ENCODE results near the gene RASSF4.
A peak's percentile ranks its signal among the peaks of the same experiment; 100 is the strongest.

RASSF4 gene

GRCh38 chr10:44924261-44925040, 35.2 kb upstream of the RASSF4 start:
- Mint-ChIP-seq H3K4me1 (no peaks in the 10 kb centered on the region), H3K9me3 (no peaks in the 10 kb centered on the region), H3K27ac (no peak overlapping the region), H3K27me3 (no peaks in the 10 kb centered on the region), H3K4me3 (no peak overlapping the region)
- ATAC-seq (no peak), DNase-seq (no peak)

GRCh38 chr10:44925224-44925623, 34.4 kb upstream of the RASSF4 start:
- Mint-ChIP-seq H3K4me1 (no peaks in the 10 kb centered on the region), H3K27me3 (no peaks in the 10 kb centered on the region), H3K27ac (no peak overlapping the region), H3K4me3 (no peak overlapping the region), H3K9me3 (no peaks in the 10 kb centered on the region)
- DNase-seq (no peak), ATAC-seq (peak; percentile 27)

GRCh38 chr10:44925811-44926750, 33.5 kb upstream of the RASSF4 start:
- Mint-ChIP-seq H3K27me3 (no peaks in the 10 kb centered on the region), H3K4me3 (no peak overlapping the region), H3K9me3 (no peaks in the 10 kb centered on the region), H3K4me1 (no peaks in the 10 kb centered on the region), H3K27ac (no peak overlapping the region)
- no peak for DNase-seq
- no peak for ATAC-seq

- ATAC-seq (no peak), DNase-seq (no peak)
- H3K9me3 Mint-ChIP-seq: no peaks in the 10 kb centered on the region
- H3K27ac Mint-ChIP-seq: no peak overlapping the region
- no peaks in the 10 kb centered on the region for H3K27me3 Mint-ChIP-seq
- no peaks in the 10 kb centered on the region for H3K4me1 Mint-ChIP-seq
- H3K4me3 Mint-ChIP-seq: no peak overlapping the region
These were observed 32.8 kb upstream of the RASSF4 start for GRCh38 chr10:44926751-44927351.

- DNase-seq: no peak
- no peak overlapping the region for H3K27ac Mint-ChIP-seq
These were observed 32.2 kb upstream of the RASSF4 start for GRCh38 chr10:44927352-44927751.

GRCh38 chr10:44928462-44928861, 31.1 kb upstream of the RASSF4 start:
- ATAC-seq (no peak), DNase-seq (no peak)
- Mint-ChIP-seq H3K4me3 (no peak overlapping the region), H3K9me3 (no peaks in the 10 kb centered on the region), H3K27me3 (no peaks in the 10 kb centered on the region), H3K27ac (no peak overlapping the region), H3K4me1 (no peaks in the 10 kb centered on the region)

More at GRCh38 chr10:44927352-44927751, 32.2 kb upstream of the RASSF4 start:
- H3K4me1 Mint-ChIP-seq: no peaks in the 10 kb centered on the region
- no peak overlapping the region for H3K4me3 Mint-ChIP-seq
- no peaks in the 10 kb centered on the region for H3K9me3 Mint-ChIP-seq
- no peak for ATAC-seq
- H3K27me3 Mint-ChIP-seq: no peaks in the 10 kb centered on the region

- ATAC-seq (no peak), DNase-seq (no peak)
- no peaks in the 10 kb centered on the region for H3K4me1 Mint-ChIP-seq
- H3K27me3 Mint-ChIP-seq: peaks cover 8% of the 10 kb centered on the region
- H3K4me3 Mint-ChIP-seq: no peak overlapping the region
- no peaks in the 10 kb centered on the region for H3K9me3 Mint-ChIP-seq
- no peak overlapping the region for H3K27ac Mint-ChIP-seq
These were observed 30.0 kb upstream of the RASSF4 start for GRCh38 chr10:44929356-44930255.

- Mint-ChIP-seq H3K4me3 (no peak overlapping the region), H3K27me3 (peaks cover 16% of the 10 kb centered on the region), H3K4me1 (peaks cover 6% of the 10 kb centered on the region), H3K9me3 (no peaks in the 10 kb centered on the region), H3K27ac (no peak overlapping the region)
- ATAC-seq: no peak
- no peak for DNase-seq
These were observed 28.5 kb upstream of the RASSF4 start for GRCh38 chr10:44930904-44931620.

GRCh38 chr10:44931621-44932516, 27.7 kb upstream of the RASSF4 start:
- DNase-seq (no peak), ATAC-seq (no peak)
- Mint-ChIP-seq H3K4me1 (peaks cover 8% of the 10 kb centered on the region), H3K27me3 (peaks cover 16% of the 10 kb centered on the region), H3K4me3 (no peak overlapping the region), H3K9me3 (no peaks in the 10 kb centered on the region), H3K27ac (no peak overlapping the region)

GRCh38 chr10:44932517-44933450, 26.8 kb upstream of the RASSF4 start:
- Mint-ChIP-seq H3K27me3 (peaks cover 16% of the 10 kb centered on the region), H3K27ac (no peak overlapping the region), H3K4me1 (peaks cover 8% of the 10 kb centered on the region), H3K4me3 (no peak overlapping the region), H3K9me3 (no peaks in the 10 kb centered on the region)
- ATAC-seq (peak; percentile 93), DNase-seq (peak; percentile 84 to 85)

GRCh38 chr10:44933451-44934321, 25.9 kb upstream of the RASSF4 start:
- H3K9me3 Mint-ChIP-seq: peaks cover 0 to 3% of the 10 kb centered on the region in 2 donors
- no peak for DNase-seq
- no peak for ATAC-seq
- peak overlapping the region in 1 of 2 donors; percentile 22 for H3K27ac Mint-ChIP-seq
- peaks cover 20% of the 10 kb centered on the region for H3K27me3 Mint-ChIP-seq
- H3K4me3 Mint-ChIP-seq: no peak overlapping the region
- peaks cover 8% of the 10 kb centered on the region for H3K4me1 Mint-ChIP-seq

Measured in stimulated activated naive CD8-positive, alpha-beta T cell treated with anti-CD3 and anti-CD28 coated beads, Interleukin-15, amount 100 ng/mL, for 72 hours (primary cell).